Heart left ventricle (tissue), 16 donors: ENCODE data around the gene ZP1. TPM values are rescaled to one million over a fixed set of nuclear protein-coding genes. Genes with fewer than 3 reads are reported as not detected.
A peak's percentile ranks its signal among the peaks of the same experiment; 100 is the strongest.

Experiments
- ATAC-seq, 4 donors: fragments of 200-7000 bp; cut with Tn5 transposase; one replicate each; pipeline ENCODE4 v1.9.1; 2020 to 2022; ENCODE audit warnings: moderate library complexity in 4 of 4, mild to moderate bottlenecking in 3 of 4, moderate number of reproducible peaks in 1 of 4
- DNase-seq, 5 donors: peaks; one replicate each; pipeline ENCODE4 v3.0.0-alpha.2; 2020
- H3K27ac ChIP-seq, 12 donors: fragments of 200-600 bp; sonication (generic) in 4 of 12; one replicate each; pipeline versions ENCODE4 v1.5.0 to v1.8.0; 2016 to 2022; ENCODE audit warnings: mild to moderate bottlenecking in 2 of 12
- H3K27me3 ChIP-seq, 9 donors: fragments of 200-600 bp; sonication (generic) in 2 of 9; one replicate each; pipeline versions ENCODE4 v1.5.1 to v1.8.0; 2016 to 2022; ENCODE audit warnings: mild to moderate bottlenecking in 3 of 9
- H3K36me3 ChIP-seq, 9 donors: fragments of 200-600 bp; sonication (generic) in 2 of 9; one replicate each; pipeline versions ENCODE4 v1.5.0 to v1.8.0; 2018 to 2022; ENCODE audit warnings: mild to moderate bottlenecking in 2 of 9
- H3K4me1 ChIP-seq, 12 donors: fragments of 200-600 bp; sonication (generic) in 4 of 12; one replicate each; pipeline versions ENCODE4 v1.5.0 to v1.8.0; 2016 to 2022; ENCODE audit warnings: mild to moderate bottlenecking in 3 of 12
- H3K4me3 ChIP-seq, 12 donors: fragments of 200-600 bp; sonication (generic) in 4 of 12; one replicate each; pipeline versions ENCODE4 v1.5.0 to v1.8.0; 2017 to 2022; ENCODE audit warnings: mild to moderate bottlenecking in 9 of 12, moderate library complexity in 4 of 12
- H3K9me3 ChIP-seq, 12 donors: fragments of 200-600 bp; sonication (generic) in 4 of 12; one replicate each; pipeline versions ENCODE4 v1.5.0 to v1.8.0; 2016 to 2022; ENCODE audit warnings: mild to moderate bottlenecking in 1 of 12
- POLR2A ChIP-seq, 2 donors: fragments of 450-650 bp; IDR thresholded peaks; one replicate each; pipeline ENCODE4 v1.6.1; 2017; ENCODE audit warnings: antibody characterized with exemption in 2 of 2, mild to moderate bottlenecking in 2 of 2, moderate library complexity in 2 of 2
- WGBS, 4 donors: extraction: QIAGEN DNeasy Blood & Tissue Kit in 2 of 4; methylation state at CpG; one replicate each; pipeline versions ENCODE4 v1.1.5 to v1.1.7; 2013 to 2018; 5-methylcytosine and 5-hydroxymethylcytosine counted together
- intact Hi-C, 10 donors: fragments of 100-400 bp; cut with DNase I; formaldehyde crosslinking; loops; one replicate each; pipeline versions ENCODE4 v1.11.1 to v1.14.2; 2022
- polyA plus RNA-seq, 2 donors: library from polyadenylated mRNA; stranded (reverse); fragments of 200-250 nt; gene quantifications; one replicate each; pipeline ENCODE4 v1.2.3, GENCODE V29; 2013
- total RNA-seq, 9 donors: library from RNA; depleted of rRNA in 2 of 9; stranded (reverse); fragments of >200 nt in 2 of 9; fragmentation: NEBNext Ultra II Directional in 3 of 9; extraction: Animal tissue kit (Norgen Biotek cat#: 25700) in 3 of 9; gene quantifications; one replicate each; pipeline versions ENCODE4 v1.1.0 to v1.2.4, GENCODE V29; 2016 to 2023
- TF ChIP-seq, protein P1 (sequence below), 12 donors: fragments of 200-600 bp; sonication (generic) in 4 of 12; IDR thresholded peaks; one replicate each; pipeline versions ENCODE4 v1.5.0 to v1.8.0; 2018 to 2022; ENCODE audit warnings: antibody characterized with exemption in 12 of 12, mild to moderate bottlenecking in 5 of 12
- donor health status: ischemic (EF 13 %, LVEDD 7.1; RV severe dilation, severe dysfunction).
- donor health status: healthy with polysubstance abuse.
- donor health status: DM: no; HTN: yes; CAD: no.
- donor health status: DM: no; HTN: no; CAD: no.
- donor health status: ischemic (EF 25% LVEDD 6.9; RV normal size, moderate dysfunction).
- donor health status: ischemic (EF 25% LVEDD 5.7; RV mildly dilated, moderate dysfunction).
- donor health status: healthy.
- donor health status: DM: yes; HTN: yes; CAD: no.
- donor health status: ischemic (EF 35%, LVEDD 5.7; RV mildly dilated, moderate dysfunction).
- donor health status: nonischemic (EF 11% LVEDD 7.7; RV severe dilation, severe dysfunction).
- donor health status: DM: yes; HTN: yes; CAD: no.
- donor health status: PGD.
- donor health status: ischemic (EF 29% LVEDD 5.4; RV normal size, mild dysfunction).
- donor health status: nonischemic (EF 23%, LVEDD 6.1; RV moderate dilation, normal function).

ZP1 gene
- total and polyA plus RNA-seq, 11 donors = 0.15 to 0.95 (median 0.32) TPM; not detected in 7

DNA sequence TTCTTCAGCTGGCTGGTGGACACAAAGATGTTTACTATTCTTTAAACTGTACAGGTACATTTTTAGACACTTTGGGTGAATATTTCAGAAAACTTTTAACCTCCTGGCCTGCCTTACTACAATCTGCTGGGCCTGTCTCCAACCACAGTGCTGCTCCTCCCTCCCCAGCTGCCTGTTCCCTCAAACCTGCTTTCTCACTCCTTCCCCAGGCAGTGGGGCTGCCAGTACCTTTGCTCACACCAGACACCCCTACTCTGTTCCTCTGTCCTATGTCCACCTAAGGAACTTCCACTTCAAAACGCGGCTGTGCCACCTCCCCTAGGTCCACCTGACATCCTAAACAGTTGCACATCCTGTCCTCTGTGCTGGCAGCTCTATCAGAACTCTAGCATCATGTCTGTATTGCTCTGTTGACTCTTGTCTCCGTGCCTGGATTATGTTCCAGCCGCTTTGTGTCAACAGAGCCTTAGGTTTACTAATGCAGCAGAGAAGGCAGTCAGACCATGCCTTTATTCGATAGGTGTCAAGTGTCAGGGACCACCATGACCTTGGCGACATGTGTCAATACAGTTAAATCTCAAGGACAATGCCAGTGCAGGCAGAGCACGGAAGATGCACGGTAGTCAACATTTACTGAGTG is 13.4 kb downstream of the ZP1 start:
- H3K4me1 ChIP-seq = peaks cover 0 to 25% (median 6%) of the 10 kb centered on the region in 12 donors
- peak in 1 of 5 donors; percentile 5 for DNase-seq
- H3K36me3 ChIP-seq = peaks cover 0 to 32% (median 14%) of the 10 kb centered on the region in 9 donors
- TF ChIP-seq, protein P1, sequence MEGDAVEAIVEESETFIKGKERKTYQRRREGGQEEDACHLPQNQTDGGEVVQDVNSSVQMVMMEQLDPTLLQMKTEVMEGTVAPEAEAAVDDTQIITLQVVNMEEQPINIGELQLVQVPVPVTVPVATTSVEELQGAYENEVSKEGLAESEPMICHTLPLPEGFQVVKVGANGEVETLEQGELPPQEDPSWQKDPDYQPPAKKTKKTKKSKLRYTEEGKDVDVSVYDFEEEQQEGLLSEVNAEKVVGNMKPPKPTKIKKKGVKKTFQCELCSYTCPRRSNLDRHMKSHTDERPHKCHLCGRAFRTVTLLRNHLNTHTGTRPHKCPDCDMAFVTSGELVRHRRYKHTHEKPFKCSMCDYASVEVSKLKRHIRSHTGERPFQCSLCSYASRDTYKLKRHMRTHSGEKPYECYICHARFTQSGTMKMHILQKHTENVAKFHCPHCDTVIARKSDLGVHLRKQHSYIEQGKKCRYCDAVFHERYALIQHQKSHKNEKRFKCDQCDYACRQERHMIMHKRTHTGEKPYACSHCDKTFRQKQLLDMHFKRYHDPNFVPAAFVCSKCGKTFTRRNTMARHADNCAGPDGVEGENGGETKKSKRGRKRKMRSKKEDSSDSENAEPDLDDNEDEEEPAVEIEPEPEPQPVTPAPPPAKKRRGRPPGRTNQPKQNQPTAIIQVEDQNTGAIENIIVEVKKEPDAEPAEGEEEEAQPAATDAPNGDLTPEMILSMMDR (IDR thresholded peaks at IDR 0.05) = no peak
- no peak for TF ChIP-seq POLR2A (IDR thresholded peaks at IDR 0.05)
- H3K4me3 ChIP-seq = no peak overlapping the region
- no peaks in the 10 kb centered on the region for H3K9me3 ChIP-seq
- H3K27ac ChIP-seq = no peak overlapping the region
- WGBS, 4 donors = 66 to 81% (median 73%) methylated on average over 8 of the region's 8 CpGs
- no peaks in the 10 kb centered on the region for H3K27me3 ChIP-seq
- intact Hi-C loops = no loop called here
- no peak for ATAC-seq

DNA sequence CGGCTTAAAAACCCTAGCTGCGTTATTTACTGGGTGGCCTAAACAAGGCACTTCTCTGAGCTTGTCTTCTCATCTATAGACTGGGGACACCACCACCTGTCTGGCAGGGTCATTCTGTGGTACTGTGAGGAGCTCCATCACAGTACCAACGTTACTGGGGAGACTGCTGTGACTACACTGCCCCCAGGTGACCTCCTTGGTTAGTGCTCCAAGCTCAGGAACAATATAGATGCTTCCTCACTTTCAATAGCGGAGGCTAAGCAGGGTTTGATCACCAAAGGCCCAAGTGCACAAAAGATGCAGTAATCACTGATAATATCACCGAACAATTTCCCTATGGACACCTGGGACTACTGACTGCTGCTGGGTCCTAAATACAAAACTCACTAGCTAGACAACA is 20.2 kb downstream of the ZP1 start:
- no peak for DNase-seq
- 56 to 74% (median 62%) methylated on average over 5 of the region's 5 CpGs for WGBS, 4 donors

DNA sequence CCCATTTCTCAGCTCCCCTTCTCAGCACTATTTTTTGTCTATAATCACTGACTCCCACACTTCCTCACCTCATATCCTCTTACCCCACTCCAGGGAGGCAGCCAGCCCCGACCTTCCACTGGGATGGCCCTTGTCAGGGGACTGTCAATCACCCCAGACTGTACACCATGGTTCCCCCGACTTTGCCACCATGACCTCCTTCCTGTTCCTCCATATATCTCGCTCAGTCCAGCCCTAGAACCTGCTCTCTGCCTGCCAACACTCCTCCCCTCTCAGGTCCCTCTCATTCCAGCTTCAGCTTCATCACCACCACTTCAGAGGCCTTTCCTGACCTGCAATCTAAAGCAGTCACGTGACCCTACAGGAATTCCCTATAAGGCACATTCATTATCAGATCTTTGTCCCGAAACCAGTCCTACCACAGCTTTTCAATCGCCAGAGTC is 22.5 kb downstream of the ZP1 start:
- no peak for TF ChIP-seq POLR2A (IDR thresholded peaks at IDR 0.05)
- TF ChIP-seq, protein P1 (IDR thresholded peaks at IDR 0.05) = no peak
- Histone ChIP-seq H3K27ac (peak overlapping the region in 11 of 12 donors; percentile 1 to 64 (median 52)), H3K4me3 (no peak overlapping the region), H3K36me3 (peaks cover 0 to 40% (median 35%) of the 10 kb centered on the region in 9 donors), H3K9me3 (no peaks in the 10 kb centered on the region), H3K27me3 (no peaks in the 10 kb centered on the region), H3K4me1 (peaks cover 0 to 23% (median 12%) of the 10 kb centered on the region in 12 donors)
- WGBS, 4 donors = 58 to 64% (median 62%) methylated on average over 6 of the region's 6 CpGs
- intact Hi-C loops = loop anchor here in 4 of 10 donors (2.0 kb wide), 4 partner anchors 55 to 115 kb away; no protein-coding TSS in a partner anchor
- DNase-seq (no peak), ATAC-seq (peak in 1 of 4 donors; percentile 7)

More for the DNA sequence above, 20.2 kb downstream of the ZP1 start:
- Histone ChIP-seq H3K36me3 (peaks cover 0 to 16% (median 11%) of the 10 kb centered on the region in 9 donors), H3K4me1 (peaks cover 0 to 23% (median 12%) of the 10 kb centered on the region in 12 donors), H3K27ac (no peak overlapping the region), H3K4me3 (no peak overlapping the region), H3K27me3 (no peaks in the 10 kb centered on the region), H3K9me3 (no peaks in the 10 kb centered on the region)
- TF ChIP-seq, protein P1 (IDR thresholded peaks at IDR 0.05) = peak; percentile 33 to 63 (median 54)
- TF ChIP-seq POLR2A (IDR thresholded peaks at IDR 0.05) = no peak
- intact Hi-C loops = loop anchor here in 3 of 10 donors (1.0 kb wide), 1 partner anchor 56 kb away; no protein-coding TSS in a partner anchor
- ATAC-seq = peak; percentile 65 to 86 (median 80)

DNA sequence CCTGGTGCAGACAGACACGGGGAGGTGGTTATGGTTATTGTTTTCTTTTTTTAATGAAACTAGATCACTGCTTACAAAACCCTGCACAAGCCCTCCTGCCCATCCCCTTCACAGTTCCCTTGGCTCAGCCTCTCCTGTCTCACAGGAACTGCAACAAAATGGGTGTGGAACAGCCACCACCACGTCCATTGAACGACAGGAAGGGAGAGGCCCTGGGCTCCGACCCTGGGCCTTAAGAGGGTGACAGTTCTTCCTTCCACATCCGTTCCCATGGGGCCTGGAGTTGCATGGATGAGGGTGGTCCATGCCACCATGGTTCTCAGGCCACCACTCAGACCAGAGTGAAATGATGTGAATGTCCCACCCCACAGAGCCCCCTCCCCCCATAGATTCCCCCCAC is 23.4 kb downstream of the ZP1 start:
- no peak overlapping the region for H3K4me3 ChIP-seq
- H3K36me3 ChIP-seq = peaks cover 0 to 48% (median 43%) of the 10 kb centered on the region in 9 donors
- peaks cover 0 to 23% (median 12%) of the 10 kb centered on the region in 12 donors for H3K4me1 ChIP-seq
- no peaks in the 10 kb centered on the region for H3K9me3 ChIP-seq
- H3K27ac ChIP-seq = peak overlapping the region in 9 of 12 donors; percentile 49 to 64 (median 54)
- TF ChIP-seq POLR2A (IDR thresholded peaks at IDR 0.05) = no peak
- TF ChIP-seq, protein P1 (IDR thresholded peaks at IDR 0.05) = no peak
- ATAC-seq (peak; percentile 42 to 89 (median 62)), DNase-seq (peak in 1 of 5 donors; percentile 63)
- 22 to 56% (median 55%) methylated on average over 5 of the region's 5 CpGs for WGBS, 4 donors
- H3K27me3 ChIP-seq = no peaks in the 10 kb centered on the region
- intact Hi-C loops = loop anchor here in 1 of 10 donors (2.0 kb wide), 1 partner anchor 56 kb away; no protein-coding TSS in a partner anchor
